ENCODE measurements around the gene TNFSF13B. TPM values are rescaled to one million over a fixed set of nuclear protein-coding genes. Genes with fewer than 3 reads are reported as not detected.

TNFSF13B gene
- total and polyA plus RNA-seq, 2 donors (not counting 3 experiments of a cell fraction or from before 2014, with no cell fraction given): 0.18 to 1.2 TPM

DNA sequence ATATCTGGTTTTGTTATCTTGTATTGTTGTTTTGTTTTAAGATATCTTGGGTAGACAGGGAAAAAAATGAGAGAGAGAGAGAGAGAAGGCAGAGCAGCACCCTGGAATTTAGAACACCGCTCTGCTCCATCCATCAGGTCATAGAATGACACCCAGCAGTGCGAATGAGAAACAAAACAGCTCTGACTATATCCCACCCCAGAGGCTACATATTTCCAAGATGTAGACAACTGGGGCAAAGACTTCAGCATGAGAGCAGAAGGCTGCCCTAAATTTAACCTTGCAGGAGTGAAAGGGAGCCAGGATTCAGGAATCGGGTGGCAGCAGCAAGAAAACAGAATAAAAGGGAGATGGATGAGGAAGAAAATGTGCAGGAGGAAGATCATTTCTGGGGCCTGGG is 46.5 kb downstream of the TNFSF13B start:
- Histone ChIP-seq H3K79me2 (ENCODE audit: control insufficient read depth, insufficient read depth, low read length) (no peaks in the 10 kb centered on the region), H3K9ac (replicated peaks; ENCODE audit: extremely low read depth, insufficient read depth, low read length) (no peak overlapping the region), H3K4me2 (ENCODE audit: insufficient read depth, low read length) (no peak overlapping the region), H4K20me1 (replicated peaks; ENCODE audit: control insufficient read depth, extremely low read depth, insufficient read depth, low read length) (no peaks in the 10 kb centered on the region), H2AFZ (ENCODE audit: low read depth, low read length) (no peak overlapping the region), H3K36me3 (ENCODE audit: control insufficient read depth in 2 of 2, extremely low read depth in 1 of 2, insufficient read depth in 2 of 2, low read length in 2 of 2) (no peaks in the 10 kb centered on the region), H3K4me1 (ENCODE audit: control insufficient read depth, extremely low read depth, insufficient read depth, low read length) (no peaks in the 10 kb centered on the region), H3K9me1 (replicated peaks; ENCODE audit: control insufficient read depth, extremely low read depth, insufficient read depth, low read length) (no peaks in the 10 kb centered on the region), H3K9me3 (replicated peaks; ENCODE audit: control insufficient read depth, insufficient read depth, low read length) (no peaks in the 10 kb centered on the region), H3K27ac (ENCODE audit: insufficient read depth, low read depth, low read length) (no peak overlapping the region), H3K27me3 (ENCODE audit: control insufficient read depth in 2 of 2, insufficient read depth in 2 of 2, low read length in 2 of 2) (no peaks in the 10 kb centered on the region), H3K4me3 (replicated peaks in 1 of 3; ENCODE audit: insufficient read depth in 1 of 3, low read depth in 1 of 3, low read length in 3 of 3) (no peak overlapping the region)
- TF ChIP-seq POLR2A (IDR thresholded peaks at IDR 0.05; ENCODE audit: low read depth, low read length) (no peak), FOS (IDR thresholded peaks at IDR 0.05; ENCODE audit: borderline replicate concordance, insufficient read depth, low read length) (no peak), JUN (IDR thresholded peaks at IDR 0.05; ENCODE audit: borderline replicate concordance, insufficient read depth, insufficient read length, low read depth) (no peak), EZH2 (IDR thresholded peaks at IDR 0.05; ENCODE audit: borderline replicate concordance, low read depth, low read length, severe bottlenecking) (no peak), POLR2AphosphoS5 (IDR thresholded peaks at IDR 0.05; ENCODE audit: insufficient read depth, low read depth, low read length) (no peak), MYC (IDR thresholded peaks at IDR 0.05; ENCODE audit: low read depth, low read length) (no peak), CTCF (IDR thresholded peaks at IDR 0.05; ENCODE audit: extremely low read depth in 1 of 2, insufficient read depth in 1 of 2, low read depth in 1 of 2, low read length in 2 of 2) (no peak), GATA2 (IDR thresholded peaks at IDR 0.05; ENCODE audit: insufficient read depth, insufficient read length, low read depth, low read length) (no peak)
- TF ChIP-seq, protein P1, sequence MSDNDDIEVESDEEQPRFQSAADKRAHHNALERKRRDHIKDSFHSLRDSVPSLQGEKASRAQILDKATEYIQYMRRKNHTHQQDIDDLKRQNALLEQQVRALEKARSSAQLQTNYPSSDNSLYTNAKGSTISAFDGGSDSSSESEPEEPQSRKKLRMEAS (IDR thresholded peaks at IDR 0.05; ENCODE audit: insufficient read depth, insufficient read length): no peak
- no peak for FAIRE-seq
- intact Hi-C loops (cut with micrococcal nuclease): no loop called here
- POLR2A ChIA-PET: no interaction called here
- dilution Hi-C loops (cut with MboI; ENCODE audit: extremely low pct_ligation_motif_present, low sequenced_read_pairs): no loop called here
- no peak for DNase-seq (ENCODE audit: low read depth, low spot score)
- CTCF ChIA-PET: no interaction called here
- no TSS peak for BruUV-seq (replicated peaks)
